IMR-90 (cell line): ENCODE results near the gene HNRNPU. TPM values are rescaled to one million over a fixed set of nuclear protein-coding genes. Genes with fewer than 3 reads are reported as not detected.

Experiments used
- ATAC-seq: fragments of 200-7000 bp; cut with Tn5 transposase; 2 replicates; pipeline ENCODE4 v1.9.1; 2020; ENCODE audit warnings: low read depth, mild to moderate bottlenecking, moderate library complexity
- BruUV-seq: library from RNA; stranded (reverse); fragments of 400-500 nt; replicated peaks from 2 replicates; lab custom pipeline; 2021; lab: Mats Ljungman, UMichigan
- CTCF ChIA-PET: fragments of 300-600 bp; formaldehyde crosslinking; extraction: SDS; loops from one replicate; lab custom pipeline; 2021; ENCODE audit warnings: antibody characterized with exemption; lab: Yijun Ruan, JAX
- POLR2A ChIA-PET: fragments of 300-600 bp; sonication (Branson Sonifier 250); formaldehyde crosslinking; loops from one replicate; lab custom pipeline; 2022; ENCODE audit warnings: antibody characterized with exemption; ENCODE audit not compliant: unreplicated experiment; lab: Charles Lee
- DNase-seq: peaks from one replicate; pipeline ENCODE4 v3.0.0; 2013
- H2AFZ ChIP-seq: replicated peaks from 2 replicates; pipeline ENCODE3; 2013; ENCODE audit warnings: low read length, mild to moderate bottlenecking; ENCODE audit not compliant: poor library complexity
- H2AK5ac ChIP-seq: 2 replicates; pipeline ENCODE4 v1.6.1; 2013; ENCODE audit warnings: low read depth, low read length, inconsistent platforms
- H2AK9ac ChIP-seq: replicated peaks from 2 replicates; pipeline ENCODE3; 2013; ENCODE audit warnings: mild to moderate bottlenecking, low read depth, low read length, moderate library complexity; ENCODE audit not compliant: poor library complexity
- H2BK120ac ChIP-seq: 2 replicates; pipeline ENCODE4 v1.6.1; 2013; ENCODE audit warnings: low read depth, low read length, inconsistent platforms
- H2BK15ac ChIP-seq: 3 replicates; pipeline ENCODE4 v1.6.1; 2013; ENCODE audit warnings: low read depth, low read length, inconsistent platforms
- H2BK20ac ChIP-seq: 2 replicates; pipeline ENCODE4 v1.6.1; 2013; ENCODE audit warnings: low read depth, mild to moderate bottlenecking, inconsistent platforms, low read length, moderate library complexity
- H2BK5ac ChIP-seq: 2 replicates; pipeline ENCODE4 v1.6.1; 2013; ENCODE audit warnings: mild to moderate bottlenecking, low read depth, low read length, inconsistent platforms; ENCODE audit not compliant: poor library complexity, severe bottlenecking
- H3K14ac ChIP-seq: replicated peaks from 2 replicates; pipeline ENCODE4 v1.6.1; 2013; ENCODE audit warnings: low read depth, low read length, inconsistent platforms
- H3K18ac ChIP-seq: 2 replicates; pipeline ENCODE4 v1.6.1; 2013; ENCODE audit warnings: low read depth, low read length, control low read depth
- H3K23ac ChIP-seq: 2 replicates; pipeline ENCODE4 v1.6.1; 2013; ENCODE audit warnings: low read depth, low read length, inconsistent platforms
- H3K27ac ChIP-seq: 2 replicates; pipeline ENCODE4 v1.5.1; 2013; ENCODE audit warnings: mild to moderate bottlenecking, control low read depth, low read length; ENCODE audit not compliant: insufficient read depth
- H3K27me3 ChIP-seq: 2 replicates; pipeline ENCODE4 v1.6.1; 2013; ENCODE audit warnings: low read length; ENCODE audit not compliant: control insufficient read depth, insufficient read depth
- H3K36me3 ChIP-seq: 2 replicates; pipeline ENCODE4 v1.6.1; 2013; ENCODE audit warnings: low read length, mixed read lengths; ENCODE audit not compliant: control insufficient read depth, insufficient read depth
- H3K4ac ChIP-seq: 2 replicates; pipeline ENCODE4 v1.6.1; 2013; ENCODE audit warnings: low read depth, low read length, inconsistent platforms
- H3K4me1 ChIP-seq: 2 replicates; pipeline ENCODE4 v1.6.1; 2013; ENCODE audit warnings: low read length, mixed read lengths; ENCODE audit not compliant: control insufficient read depth, insufficient read depth
- H3K4me2 ChIP-seq: 2 replicates; pipeline ENCODE4 v1.6.1; 2013; ENCODE audit warnings: low read depth, mild to moderate bottlenecking, control low read depth, low read length, moderate library complexity
- H3K4me3 ChIP-seq: 2 replicates; pipeline ENCODE4 v1.5.1; 2013; ENCODE audit warnings: low read depth, mild to moderate bottlenecking, control low read depth, low read length, moderate library complexity; ENCODE audit not compliant: insufficient read depth
- H3K56ac ChIP-seq: 2 replicates; pipeline ENCODE4 v1.6.1; 2013; ENCODE audit warnings: low read length, inconsistent platforms; ENCODE audit not compliant: insufficient read depth; ENCODE audit errors: extremely low read depth
- H3K79me1 ChIP-seq, 2 experiments: 2 replicates each; pipeline ENCODE4 v1.6.1; 2013; ENCODE audit warnings: low read length in 2 of 2, inconsistent platforms in 1 of 2, low read depth in 1 of 2
- H3K9ac ChIP-seq: 2 replicates; pipeline ENCODE4 v1.6.1; 2013; ENCODE audit warnings: low read depth, low read length, control low read depth
- H3K9me1 ChIP-seq: 2 replicates; pipeline ENCODE4 v1.6.1; 2013; ENCODE audit warnings: low read length, inconsistent platforms; ENCODE audit not compliant: insufficient read depth
- H3K9me3 ChIP-seq: 2 replicates; pipeline ENCODE4 v1.6.1; 2013; ENCODE audit warnings: low read length; ENCODE audit not compliant: control insufficient read depth, insufficient read depth
- H4K20me1 ChIP-seq: 2 replicates; pipeline ENCODE4 v1.6.1; 2013; ENCODE audit warnings: low read length, inconsistent platforms; ENCODE audit not compliant: insufficient read depth
- H4K5ac ChIP-seq: 2 replicates; pipeline ENCODE4 v1.6.1; 2013; ENCODE audit warnings: mild to moderate bottlenecking, low read depth, low read length, control low read depth
- H4K8ac ChIP-seq, 2 experiments: 2 replicates each; pipeline ENCODE4 v1.6.1; 2013; ENCODE audit warnings: low read depth in 2 of 2, low read length in 2 of 2, control low read depth in 1 of 2, inconsistent platforms in 1 of 2
- H4K91ac ChIP-seq: 2 replicates; pipeline ENCODE4 v1.6.1; 2013; ENCODE audit warnings: low read depth, low read length, inconsistent platforms; ENCODE audit not compliant: insufficient read depth
- CEBPB ChIP-seq: IDR thresholded peaks from 2 replicates; pipeline ENCODE4 v1.6.1; 2012; ENCODE audit warnings: low read depth, low read length, improper control_type of control experiment
- FOS ChIP-seq: fragments of 150-350 bp; IDR thresholded peaks from 2 replicates; pipeline ENCODE4 v1.6.1; 2016; ENCODE audit warnings: low read depth, low read length
- MAFK ChIP-seq: IDR thresholded peaks from 2 replicates; pipeline ENCODE4 v1.6.1; 2012; ENCODE audit warnings: low read depth, low read length, improper control_type of control experiment
- RAD21 ChIP-seq: IDR thresholded peaks from 2 replicates; pipeline ENCODE4 v1.6.1; 2012; ENCODE audit warnings: low read length, improper control_type of control experiment
- RCOR1 ChIP-seq: IDR thresholded peaks from 2 replicates; pipeline ENCODE4 v1.6.1; 2012; ENCODE audit warnings: mild to moderate bottlenecking, low read length, improper control_type of control experiment; ENCODE audit not compliant: insufficient replicate concordance
- WGBS, 2 experiments: methylation state at CpG; one replicate each; pipeline versions ENCODE4 v1.1.5 to v1.1.7; 2013; ENCODE audit warnings: missing lambda C conversion rate in 2 of 2; ENCODE audit not compliant: insufficient read length in 1 of 2; ENCODE audit errors: extremely low coverage in 2 of 2; 5-methylcytosine and 5-hydroxymethylcytosine counted together
- dilution Hi-C: fragments of 300-500 bp; cut with HindIII; formaldehyde crosslinking; loops from one replicate; pipeline ENCODE4 v1.14.3; 2018; ENCODE audit warnings: low sequenced_read_pairs; ENCODE audit not compliant: unreplicated experiment
- in situ Hi-C: fragments of 300-500 bp; cut with MboI; formaldehyde crosslinking; loops from 3 replicates; pipeline ENCODE4 v1.14.3; 2019; ENCODE audit warnings: low sequenced_read_pairs, inconsistent platforms, mixed read lengths
- intact Hi-C: fragments of 100-400 bp; cut with micrococcal nuclease; formaldehyde crosslinking; loops from 2 replicates; pipeline ENCODE4 v1.10.0; 2022
- polyA plus RNA-seq, 3 experiments: library from polyadenylated mRNA; depleted of rRNA; stranded (reverse); fragments of >200 nt; gene quantifications; 2 replicates each; pipeline ENCODE4 v1.2.3, GENCODE V29; 2012; ENCODE audit warnings: low replicate concordance in 1 of 3
- total RNA-seq: library from RNA; depleted of rRNA; stranded (reverse); fragments of >200 nt; gene quantifications from 2 replicates; pipeline ENCODE4 v1.2.3, GENCODE V29; 2012

HNRNPU gene
- total and polyA plus RNA-seq, 2 of the 4 experiments (the other 2 are of a cell fraction): 151 to 169 TPM

DNA sequence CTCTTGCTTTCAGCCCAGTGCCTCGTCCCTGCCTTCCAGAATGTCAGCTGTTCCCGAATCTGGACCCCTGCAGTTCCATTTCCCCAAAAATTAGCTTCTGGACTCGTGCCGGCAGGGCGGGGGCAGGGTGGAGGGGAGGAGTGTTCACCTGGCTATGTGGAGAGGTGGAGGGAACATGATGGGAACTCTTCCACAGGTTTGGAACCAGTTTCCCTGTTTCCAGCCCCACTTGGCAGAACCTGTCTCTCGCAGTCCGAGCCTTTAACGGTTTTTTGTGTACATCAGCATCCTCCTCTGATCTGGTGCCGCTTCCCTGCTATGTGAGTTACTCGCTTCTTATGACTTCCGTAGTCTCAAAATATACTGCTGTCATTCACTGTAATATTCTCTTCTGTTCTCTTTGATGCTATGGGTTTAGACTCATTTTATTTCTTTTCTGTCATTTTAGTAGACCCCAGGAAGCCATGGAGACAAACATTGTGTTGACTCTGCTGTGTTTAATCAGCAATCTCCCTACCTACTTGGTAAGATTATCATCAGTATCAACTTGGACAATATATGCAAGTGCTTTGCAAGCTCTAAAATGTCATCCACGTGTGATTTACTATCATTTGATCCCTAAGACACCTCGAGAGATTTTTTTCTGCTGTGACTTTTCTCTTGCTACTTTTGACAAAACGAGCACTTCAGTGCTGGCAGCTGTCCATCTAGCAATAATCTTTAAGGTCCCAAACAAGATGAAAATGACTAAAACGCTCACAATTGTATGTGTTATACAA lies 33.3 kb upstream of the HNRNPU start (continued):
- TF ChIP-seq RAD21: no peak

DNA sequence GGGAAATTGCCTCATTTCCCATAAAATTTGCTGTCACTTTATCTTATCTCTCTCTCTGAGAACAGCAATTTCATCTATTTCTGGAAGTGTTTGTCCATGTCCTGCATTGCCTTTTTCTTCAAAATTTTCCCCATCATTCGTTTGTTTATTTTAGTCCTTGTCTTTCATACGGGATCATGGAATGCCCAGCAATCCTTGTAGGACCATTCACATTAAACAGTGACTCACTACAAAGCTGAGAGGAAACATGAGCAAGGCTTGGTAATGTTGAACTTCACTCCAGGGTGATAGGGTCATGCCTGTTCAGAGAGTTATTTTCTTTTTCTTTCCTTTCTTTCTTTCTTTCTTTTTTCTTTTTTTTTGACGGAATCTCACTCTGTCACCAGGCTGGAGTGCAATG lies 32.2 kb upstream of the HNRNPU start:
- H3K79me1 ChIP-seq: peaks cover 0 to 3% of the 10 kb centered on the region in 2 experiments; a peak in 1 of 4 replicates
- POLR2A ChIA-PET: no interaction called here
- TF ChIP-seq RCOR1 (peak; percentile 61), FOS (peak; percentile 82), CEBPB (peak; percentile 46), MAFK (no peak)
- H3K27me3 ChIP-seq: no peaks in the 10 kb centered on the region
- dilution Hi-C loops (no loop called here), in situ Hi-C loops (no loop called here), intact Hi-C loops (loop anchor here (2.0 kb wide), 1 partner anchor 32 kb away; the partner anchor contains the start of gene HNRNPU)
- H2AK5ac ChIP-seq: no peak overlapping the region
- no peak overlapping the region for H3K4me3 ChIP-seq
- peak overlapping the region in 1 of 2 experiments; percentile 63; a peak in 1 of 4 replicates for H4K8ac ChIP-seq
- H3K4ac ChIP-seq: no peak overlapping the region
- H2BK5ac ChIP-seq: peak overlapping the region; percentile 41
- H3K36me3 ChIP-seq: no peaks in the 10 kb centered on the region
- H3K23ac ChIP-seq: no peak overlapping the region
- no peak overlapping the region for H3K56ac ChIP-seq
- ATAC-seq (peak; percentile 92), DNase-seq (peak; percentile 94)
- peak overlapping the region; percentile 23; the same call in 1 of the 2 replicates for H2BK20ac ChIP-seq
- no TSS peak for BruUV-seq
- H2BK15ac ChIP-seq: no peak overlapping the region
- no peak overlapping the region for H2AK9ac ChIP-seq
- no peak overlapping the region for H3K9ac ChIP-seq
- H2AFZ ChIP-seq: no peak overlapping the region
- H4K91ac ChIP-seq: no peak overlapping the region
- no peaks in the 10 kb centered on the region for H3K9me3 ChIP-seq
- peak overlapping the region; percentile 88; the same call in 1 of the 2 replicates for H3K27ac ChIP-seq
- H3K4me1 ChIP-seq: 0 out of 2 replicates have a peak, but pooled peaks cover 2% of the 10 kb centered on the region
- no peak overlapping the region for H3K14ac ChIP-seq
- H4K5ac ChIP-seq: no peak overlapping the region
- peak overlapping the region; percentile 68 for H3K4me2 ChIP-seq
- peaks cover 8% of the 10 kb centered on the region; the same call in 1 of the 2 replicates for H3K9me1 ChIP-seq
- H3K18ac ChIP-seq: peak overlapping the region; percentile 84
- H4K20me1 ChIP-seq: no peaks in the 10 kb centered on the region
- WGBS, 2 experiments: no CpG with 5 or more reads among the region's 3 CpGs
- no peak overlapping the region for H2BK120ac ChIP-seq
- CTCF ChIA-PET: interaction anchor here (0.6 kb wide), 1 partner anchor 22 kb away, joined by 3 read pairs; no protein-coding TSS in a partner anchor
